Measurements from ENCODE around the gene UNC93A.

DNA sequence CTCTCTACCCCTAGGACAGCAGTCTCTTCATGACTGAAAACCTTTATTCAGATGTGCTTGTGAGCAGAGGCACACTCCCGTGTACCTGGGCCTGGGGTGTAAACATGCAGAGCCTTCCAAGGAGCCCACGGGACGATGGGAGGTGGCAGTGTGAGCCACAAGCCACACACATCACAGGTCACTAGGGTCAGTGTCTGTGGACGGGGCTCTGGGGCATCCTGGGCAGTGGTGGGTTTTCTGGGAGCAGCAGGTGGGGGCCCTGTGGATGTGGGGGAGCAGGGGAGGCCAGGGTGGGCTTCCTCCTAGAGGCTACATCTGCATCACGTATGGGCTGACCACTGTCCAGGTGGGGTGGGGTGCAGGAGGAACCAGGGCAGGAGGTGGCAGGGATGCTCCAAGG lies 17.1 kb downstream of the UNC93A start:
- TF ChIP-seq, protein P1, sequence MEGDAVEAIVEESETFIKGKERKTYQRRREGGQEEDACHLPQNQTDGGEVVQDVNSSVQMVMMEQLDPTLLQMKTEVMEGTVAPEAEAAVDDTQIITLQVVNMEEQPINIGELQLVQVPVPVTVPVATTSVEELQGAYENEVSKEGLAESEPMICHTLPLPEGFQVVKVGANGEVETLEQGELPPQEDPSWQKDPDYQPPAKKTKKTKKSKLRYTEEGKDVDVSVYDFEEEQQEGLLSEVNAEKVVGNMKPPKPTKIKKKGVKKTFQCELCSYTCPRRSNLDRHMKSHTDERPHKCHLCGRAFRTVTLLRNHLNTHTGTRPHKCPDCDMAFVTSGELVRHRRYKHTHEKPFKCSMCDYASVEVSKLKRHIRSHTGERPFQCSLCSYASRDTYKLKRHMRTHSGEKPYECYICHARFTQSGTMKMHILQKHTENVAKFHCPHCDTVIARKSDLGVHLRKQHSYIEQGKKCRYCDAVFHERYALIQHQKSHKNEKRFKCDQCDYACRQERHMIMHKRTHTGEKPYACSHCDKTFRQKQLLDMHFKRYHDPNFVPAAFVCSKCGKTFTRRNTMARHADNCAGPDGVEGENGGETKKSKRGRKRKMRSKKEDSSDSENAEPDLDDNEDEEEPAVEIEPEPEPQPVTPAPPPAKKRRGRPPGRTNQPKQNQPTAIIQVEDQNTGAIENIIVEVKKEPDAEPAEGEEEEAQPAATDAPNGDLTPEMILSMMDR (IDR thresholded peaks at IDR 0.05; ENCODE audit: insufficient read depth, low read length, poor library complexity, severe bottlenecking) = no peak
- TF ChIP-seq EZH2phosphoT487 (conservative IDR thresholded peaks at IDR 0.05; ENCODE audit: low read length) = no peak

All from SU-DHL-6 (cell line).